Measurements from ENCODE around the gene CLEC3A.

- no peak for TF ChIP-seq CTCF (optimal IDR thresholded peaks at IDR 0.05 in 1 of 3, IDR thresholded peaks at IDR 0.05 in 1 of 3, conservative IDR thresholded peaks at IDR 0.05 in 1 of 3; ENCODE audit: extremely low read depth in 1 of 3, insufficient read depth in 2 of 3, low read length in 3 of 3)
- no peak for TF ChIP-seq EZH2 (IDR thresholded peaks at IDR 0.05; ENCODE audit: low read length)
Measured at GRCh38 chr16:77991701-77992100, 30.6 kb upstream of the CLEC3A start.
